MM.1S (cell line): Measurements from ENCODE around the gene TBRG4.

Experiments
- DNase-seq: peaks from one replicate; pipeline ENCODE4 v3.0.0-alpha.2; 2015
- H2AFZ ChIP-seq: fragments of 300-600 bp; sonication (generic); 2 replicates; pipeline ENCODE4 v1.6.0; 2016; ENCODE audit warnings: antibody characterized with exemption, low read length
- H3F3A ChIP-seq: fragments of 300-600 bp; sonication (generic); 2 replicates; pipeline ENCODE4 v1.6.1; 2016; ENCODE audit warnings: mild to moderate bottlenecking, antibody characterized with exemption, low read length, moderate library complexity, mixed read lengths; ENCODE audit not compliant: insufficient read depth
- H3K27ac ChIP-seq: fragments of 300-600 bp; sonication (generic); 2 replicates; pipeline ENCODE4 v1.5.1; 2016; ENCODE audit warnings: mild to moderate bottlenecking, low read length
- H3K27me3 ChIP-seq: fragments of 300-600 bp; sonication (generic); replicated peaks from 2 replicates; pipeline ENCODE4 v1.6.0; 2016; ENCODE audit warnings: low read length; ENCODE audit not compliant: insufficient read depth
- H3K36me3 ChIP-seq: fragments of 300-600 bp; sonication (generic); replicated peaks from 2 replicates; pipeline ENCODE4 v1.6.1; 2016; ENCODE audit warnings: mild to moderate bottlenecking, low read length, mixed read lengths; ENCODE audit not compliant: insufficient read depth
- H3K4me1 ChIP-seq: fragments of 300-600 bp; sonication (generic); 2 replicates; pipeline ENCODE4 v1.6.1; 2016; ENCODE audit warnings: low read length, mixed read lengths
- H3K4me2 ChIP-seq: fragments of 300-600 bp; sonication (generic); 2 replicates; pipeline ENCODE4 v1.6.0; 2016; ENCODE audit warnings: low read depth, low read length
- H3K4me3 ChIP-seq: fragments of 300-600 bp; sonication (generic); 2 replicates; pipeline ENCODE4 v1.5.1; 2016; ENCODE audit warnings: low read length, mixed read lengths
- H3K79me2 ChIP-seq: fragments of 300-600 bp; sonication (generic); 2 replicates; pipeline ENCODE4 v1.6.1; 2016; ENCODE audit warnings: mixed run types, low read length, mixed read lengths
- H3K9ac ChIP-seq: fragments of 300-600 bp; sonication (generic); 2 replicates; pipeline ENCODE4 v1.6.1; 2016; ENCODE audit warnings: low read length, mixed read lengths
- H3K9me2 ChIP-seq: fragments of 300-600 bp; sonication (generic); replicated peaks from 2 replicates; pipeline ENCODE4 v1.6.1; 2016; ENCODE audit warnings: mild to moderate bottlenecking, low read length, mixed read lengths; ENCODE audit not compliant: insufficient read depth
- H3K9me3 ChIP-seq: fragments of 300-600 bp; sonication (generic); replicated peaks from 2 replicates; pipeline ENCODE4 v1.6.1; 2016; ENCODE audit warnings: mild to moderate bottlenecking, low read length, mixed read lengths; ENCODE audit not compliant: insufficient read depth
- H4K20me1 ChIP-seq: fragments of 300-600 bp; sonication (generic); 2 replicates; pipeline ENCODE4 v1.6.1; 2016; ENCODE audit warnings: mild to moderate bottlenecking, low read length, moderate library complexity, mixed read lengths; ENCODE audit not compliant: insufficient read depth
- CTCF ChIP-seq: fragments of 300-600 bp; sonication (generic); IDR thresholded peaks from 2 replicates; pipeline ENCODE4 v1.5.1; 2016; ENCODE audit warnings: antibody characterized with exemption, low read length, mixed read lengths
- EZH2 ChIP-seq: fragments of 300-600 bp; sonication (generic); optimal IDR thresholded peaks from 2 replicates; pipeline ENCODE3; 2017; ENCODE audit warnings: low read depth, mild to moderate bottlenecking, antibody characterized with exemption, low read length, mixed read lengths
- EZH2phosphoT487 ChIP-seq: fragments of 300-600 bp; sonication (generic); IDR thresholded peaks from 2 replicates; pipeline ENCODE4 v1.6.1; 2018; ENCODE audit warnings: antibody characterized with exemption, low read length

TBRG4 gene

DNA sequence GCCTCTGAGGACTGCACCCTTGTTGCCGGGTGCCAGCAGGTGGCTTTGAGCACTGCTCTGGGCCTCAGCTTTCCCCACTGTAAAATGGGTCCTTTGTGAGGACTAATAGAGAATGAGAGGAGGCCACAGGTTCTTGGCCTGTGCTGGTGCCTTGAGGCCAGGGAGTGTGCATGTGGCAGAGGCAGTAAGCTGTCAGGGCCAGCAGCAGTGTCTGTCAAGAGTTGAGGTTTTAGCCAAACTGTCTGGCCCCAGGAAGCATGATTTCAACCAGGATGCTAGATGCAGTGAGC lies 36.2 kb downstream of the TBRG4 start:
- H3K4me1 ChIP-seq = no peaks in the 10 kb centered on the region
- H3K4me2 ChIP-seq = no peak overlapping the region
- H3K36me3 ChIP-seq = peaks cover 15% of the 10 kb centered on the region
- DNase-seq = no peak
- H3F3A ChIP-seq = 0 out of 2 replicates have a peak, but pooled peaks cover 4% of the 10 kb centered on the region
- no peaks in the 10 kb centered on the region for H3K9me3 ChIP-seq
- no peak overlapping the region for H3K9ac ChIP-seq
- H3K9me2 ChIP-seq = no peaks in the 10 kb centered on the region
- H4K20me1 ChIP-seq = peaks cover 7% of the 10 kb centered on the region; the same call in 1 of the 2 replicates
- no peak overlapping the region for H2AFZ ChIP-seq
- no peak overlapping the region for H3K27ac ChIP-seq
- no peak for TF ChIP-seq EZH2phosphoT487
- no peak for TF ChIP-seq CTCF
- no peak for TF ChIP-seq EZH2
- H3K79me2 ChIP-seq = peaks cover 28% of the 10 kb centered on the region
- H3K4me3 ChIP-seq = no peak overlapping the region
- no peaks in the 10 kb centered on the region for H3K27me3 ChIP-seq

DNA sequence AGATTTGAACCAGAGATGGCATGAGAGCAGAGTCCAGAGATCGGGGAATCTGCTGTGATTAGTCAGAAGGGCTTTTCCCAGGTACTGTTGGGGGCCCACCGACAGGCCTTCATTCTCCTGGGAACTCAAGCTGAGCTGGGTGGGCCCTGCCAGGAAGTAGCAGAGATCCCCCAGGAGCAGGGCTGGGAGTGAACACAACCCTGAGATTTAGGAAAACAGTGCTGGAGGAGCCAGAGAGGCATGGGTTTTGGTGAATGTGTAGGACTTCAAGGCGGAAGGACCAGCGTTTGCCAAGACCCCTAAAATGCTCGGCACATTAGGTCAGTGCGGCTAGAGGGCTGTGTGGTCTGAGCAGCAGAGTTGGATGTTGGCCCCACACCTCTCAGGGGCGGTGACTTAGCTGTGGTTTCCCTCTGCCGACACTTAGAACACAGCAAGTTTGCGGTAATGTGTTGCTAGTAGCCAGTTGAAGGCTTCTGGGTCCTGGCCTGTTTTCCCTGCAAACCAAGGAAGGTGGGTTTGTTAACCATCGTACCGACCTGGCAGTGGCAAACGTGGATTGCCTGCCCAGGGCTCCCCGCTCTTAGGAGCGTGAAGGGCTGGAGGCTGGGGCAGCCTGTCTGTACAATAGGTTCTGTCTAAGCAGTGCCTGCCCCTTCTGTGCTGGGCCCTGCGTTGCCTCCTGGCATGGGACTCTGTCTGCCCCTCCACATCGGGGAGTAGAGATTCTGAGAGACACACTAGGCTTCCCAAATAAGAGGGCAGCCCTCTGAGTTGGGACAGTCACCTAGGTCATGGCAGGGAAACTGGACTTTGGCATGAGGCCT lies 36.8 kb downstream of the TBRG4 start:
- no peaks in the 10 kb centered on the region for H3K27me3 ChIP-seq
- H4K20me1 ChIP-seq = peaks cover 7% of the 10 kb centered on the region; the same call in 1 of the 2 replicates
- TF ChIP-seq EZH2phosphoT487 = no peak
- TF ChIP-seq EZH2 = no peak
- no peak for TF ChIP-seq CTCF
- peaks cover 15% of the 10 kb centered on the region for H3K36me3 ChIP-seq
- H3K27ac ChIP-seq = no peak overlapping the region
- no peak overlapping the region for H3K4me3 ChIP-seq
- H3K4me1 ChIP-seq = no peaks in the 10 kb centered on the region
- H3K9me2 ChIP-seq = no peaks in the 10 kb centered on the region
- no peak overlapping the region for H3K4me2 ChIP-seq
- no peak overlapping the region for H3K9ac ChIP-seq
- peaks cover 34% of the 10 kb centered on the region for H3K79me2 ChIP-seq
- H2AFZ ChIP-seq = no peak overlapping the region
- no peaks in the 10 kb centered on the region for H3K9me3 ChIP-seq
- no peaks in the 10 kb centered on the region for H3F3A ChIP-seq
- DNase-seq = no peak

DNA sequence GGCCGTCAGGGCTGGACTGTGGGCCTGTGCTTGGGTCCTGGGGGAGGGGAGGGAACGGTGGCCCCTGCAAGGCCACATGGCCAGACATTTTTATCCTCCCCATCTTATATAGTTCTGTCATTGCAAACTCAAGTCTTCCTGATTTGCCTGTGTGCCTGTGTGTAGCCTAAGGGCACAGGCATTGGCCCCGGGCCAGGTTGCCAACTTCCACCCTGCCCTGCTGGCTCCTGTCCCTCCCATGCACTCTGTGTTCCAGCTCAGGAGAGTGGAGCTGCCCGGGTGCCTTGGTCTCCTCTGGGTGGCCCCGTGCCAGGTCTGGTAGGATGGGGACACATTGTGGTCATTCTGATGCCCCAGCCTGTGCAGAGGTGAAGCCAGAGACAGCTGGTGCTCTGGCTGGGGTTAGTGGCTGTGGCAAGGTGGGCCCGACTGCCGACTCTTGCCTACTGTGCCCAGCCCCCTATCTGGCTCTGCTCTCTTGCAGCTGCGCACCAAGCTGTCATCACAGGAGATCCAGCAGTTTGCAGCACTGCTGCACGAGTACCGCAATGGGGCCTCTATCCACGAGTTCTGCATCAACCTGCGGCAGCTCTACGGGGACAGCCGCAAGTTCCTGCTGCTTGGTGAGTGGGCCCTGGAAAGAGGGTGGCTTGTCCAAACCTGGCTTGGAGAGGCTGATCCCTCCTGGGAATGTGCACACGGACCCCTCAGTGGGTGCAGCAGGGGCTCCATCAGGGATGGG lies 37.5 kb downstream of the TBRG4 start:
- no peaks in the 10 kb centered on the region for H3K9me2 ChIP-seq
- H3K36me3 ChIP-seq = peaks cover 15% of the 10 kb centered on the region
- H3K9me3 ChIP-seq = no peaks in the 10 kb centered on the region
- no peak for TF ChIP-seq EZH2
- no peak for TF ChIP-seq CTCF
- no peak for TF ChIP-seq EZH2phosphoT487
- H3K4me1 ChIP-seq = no peaks in the 10 kb centered on the region
- no peak overlapping the region for H3K4me3 ChIP-seq
- no peak for DNase-seq
- H2AFZ ChIP-seq = no peak overlapping the region
- no peak overlapping the region for H3K27ac ChIP-seq
- H3K9ac ChIP-seq = no peak overlapping the region
- no peaks in the 10 kb centered on the region for H3K27me3 ChIP-seq
- H3F3A ChIP-seq = no peaks in the 10 kb centered on the region
- H4K20me1 ChIP-seq = peaks cover 7% of the 10 kb centered on the region; the same call in 1 of the 2 replicates
- H3K4me2 ChIP-seq = no peak overlapping the region
- peaks cover 42% of the 10 kb centered on the region for H3K79me2 ChIP-seq
